GM12878 (cell line): ENCODE results near the gene PKD1L1.

Source experiments
- ASH2L ChIP-seq: fragments of 300-600, 200-600 bp; sonication (generic); IDR thresholded peaks from 2 replicates; pipeline ENCODE4 v1.6.1; 2017; ENCODE audit warnings: low read depth, mild to moderate bottlenecking, borderline replicate concordance
- BMI1 ChIP-seq: fragments of 450-650 bp; IDR thresholded peaks from 2 replicates; pipeline ENCODE4 v1.6.1; 2016; ENCODE audit warnings: mild to moderate bottlenecking, moderate library complexity, borderline replicate concordance
- BRCA1 ChIP-seq: IDR thresholded peaks from 2 replicates; pipeline ENCODE4 v1.6.1; 2011; ENCODE audit warnings: low read depth, low read length, improper control_type of control experiment
- CHD2 ChIP-seq: IDR thresholded peaks from 2 replicates; pipeline ENCODE4 v1.6.1; 2011; ENCODE audit warnings: low read depth, low read length, improper control_type of control experiment, borderline replicate concordance
- CTCF ChIP-seq, 3 experiments: IDR thresholded peaks in 2 of 3; conservative IDR thresholded peaks in 1 of 3; 2 replicates each; pipeline ENCODE4 v1.5.1; 2011; ENCODE audit warnings: low read depth in 3 of 3, low read length in 3 of 3, mild to moderate bottlenecking in 3 of 3, control low read depth in 2 of 3, moderate library complexity in 2 of 3, inconsistent platforms in 1 of 3, mixed read lengths in 1 of 3; ENCODE audit not compliant: control insufficient read depth in 2 of 3, insufficient read depth in 1 of 3; ENCODE audit errors: extremely low read depth in 1 of 3
- EP300 ChIP-seq, 2 experiments: fragments of 150-350 bp in 1 of 2; IDR thresholded peaks; 2 replicates each; pipeline ENCODE4 v1.6.1; 2011 to 2012; ENCODE audit warnings: low read depth in 2 of 2, low read length in 2 of 2, borderline replicate concordance in 1 of 2, improper control_type of control experiment in 1 of 2, inconsistent platforms in 1 of 2; ENCODE audit not compliant: control insufficient read depth in 1 of 2
- EZH2 ChIP-seq: IDR thresholded peaks from 2 replicates; pipeline ENCODE4 v1.6.1; 2012; ENCODE audit warnings: low read depth, mild to moderate bottlenecking, control low read depth, inconsistent platforms, low read length, borderline replicate concordance; ENCODE audit not compliant: control insufficient read depth
- HDGF ChIP-seq: fragments of 450-650 bp; IDR thresholded peaks from 2 replicates; pipeline ENCODE4 v1.6.1; 2016; ENCODE audit warnings: antibody characterized with exemption
- MTA2 ChIP-seq: fragments of 450-650 bp; IDR thresholded peaks from 2 replicates; pipeline ENCODE4 v1.6.1; 2016; ENCODE audit warnings: low read depth, mild to moderate bottlenecking, moderate library complexity
- MXI1 ChIP-seq: fragments of 150-350 bp; IDR thresholded peaks from 2 replicates; pipeline ENCODE4 v1.6.1; 2011; ENCODE audit warnings: low read depth, mild to moderate bottlenecking, inconsistent platforms, low read length, improper control_type of control experiment
- PBX3 ChIP-seq: IDR thresholded peaks from 2 replicates; pipeline ENCODE4 v1.6.1; 2011; ENCODE audit warnings: mild to moderate bottlenecking, low read depth, low read length, moderate library complexity; ENCODE audit not compliant: insufficient replicate concordance
- POLR2A ChIP-seq: IDR thresholded peaks from 2 replicates; pipeline ENCODE4 v1.6.1; 2011; ENCODE audit warnings: low read depth, mild to moderate bottlenecking, low read length
- TAF1 ChIP-seq: IDR thresholded peaks from 2 replicates; pipeline ENCODE4 v1.6.1; 2011; ENCODE audit warnings: mild to moderate bottlenecking, low read depth, low read length, borderline replicate concordance
- ZBTB33 ChIP-seq: fragments of 450-650 bp; IDR thresholded peaks from 2 replicates; pipeline ENCODE4 v1.6.1; 2017; ENCODE audit warnings: mild to moderate bottlenecking

- TF ChIP-seq EP300 (IDR thresholded peaks at IDR 0.05; ENCODE audit: borderline replicate concordance in 1 of 2, control insufficient read depth in 1 of 2, low read depth in 2 of 2, low read length in 2 of 2) (no peak), ZBTB33 (no peak), TAF1 (no peak), HDGF (no peak), EZH2 (no peak), ASH2L (no peak), CTCF (IDR thresholded peaks at IDR 0.05 in 2 of 3, conservative IDR thresholded peaks at IDR 0.05 in 1 of 3; ENCODE audit: control insufficient read depth in 2 of 3, extremely low read depth in 1 of 3, insufficient read depth in 1 of 3, low read depth in 3 of 3, low read length in 3 of 3) (no peak), BRCA1 (no peak), POLR2A (no peak), MTA2 (no peak), PBX3 (no peak), BMI1 (no peak), MXI1 (no peak), CHD2 (no peak)
Measured at GRCh38 chr7:47738563-47739166, 209.6 kb downstream of the PKD1L1 start.
